Measurements from ENCODE around the gene TGM3. TPM values are rescaled to one million over a fixed set of nuclear protein-coding genes. Genes with fewer than 3 reads are reported as not detected.

TGM3 gene, protein sequence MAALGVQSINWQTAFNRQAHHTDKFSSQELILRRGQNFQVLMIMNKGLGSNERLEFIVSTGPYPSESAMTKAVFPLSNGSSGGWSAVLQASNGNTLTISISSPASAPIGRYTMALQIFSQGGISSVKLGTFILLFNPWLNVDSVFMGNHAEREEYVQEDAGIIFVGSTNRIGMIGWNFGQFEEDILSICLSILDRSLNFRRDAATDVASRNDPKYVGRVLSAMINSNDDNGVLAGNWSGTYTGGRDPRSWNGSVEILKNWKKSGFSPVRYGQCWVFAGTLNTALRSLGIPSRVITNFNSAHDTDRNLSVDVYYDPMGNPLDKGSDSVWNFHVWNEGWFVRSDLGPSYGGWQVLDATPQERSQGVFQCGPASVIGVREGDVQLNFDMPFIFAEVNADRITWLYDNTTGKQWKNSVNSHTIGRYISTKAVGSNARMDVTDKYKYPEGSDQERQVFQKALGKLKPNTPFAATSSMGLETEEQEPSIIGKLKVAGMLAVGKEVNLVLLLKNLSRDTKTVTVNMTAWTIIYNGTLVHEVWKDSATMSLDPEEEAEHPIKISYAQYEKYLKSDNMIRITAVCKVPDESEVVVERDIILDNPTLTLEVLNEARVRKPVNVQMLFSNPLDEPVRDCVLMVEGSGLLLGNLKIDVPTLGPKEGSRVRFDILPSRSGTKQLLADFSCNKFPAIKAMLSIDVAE
- polyA plus RNA-seq (2013, experiment 1 of 2): 0.29 TPM
- polyA plus RNA-seq (2013, experiment 2 of 2): 0.19 TPM

DNA sequence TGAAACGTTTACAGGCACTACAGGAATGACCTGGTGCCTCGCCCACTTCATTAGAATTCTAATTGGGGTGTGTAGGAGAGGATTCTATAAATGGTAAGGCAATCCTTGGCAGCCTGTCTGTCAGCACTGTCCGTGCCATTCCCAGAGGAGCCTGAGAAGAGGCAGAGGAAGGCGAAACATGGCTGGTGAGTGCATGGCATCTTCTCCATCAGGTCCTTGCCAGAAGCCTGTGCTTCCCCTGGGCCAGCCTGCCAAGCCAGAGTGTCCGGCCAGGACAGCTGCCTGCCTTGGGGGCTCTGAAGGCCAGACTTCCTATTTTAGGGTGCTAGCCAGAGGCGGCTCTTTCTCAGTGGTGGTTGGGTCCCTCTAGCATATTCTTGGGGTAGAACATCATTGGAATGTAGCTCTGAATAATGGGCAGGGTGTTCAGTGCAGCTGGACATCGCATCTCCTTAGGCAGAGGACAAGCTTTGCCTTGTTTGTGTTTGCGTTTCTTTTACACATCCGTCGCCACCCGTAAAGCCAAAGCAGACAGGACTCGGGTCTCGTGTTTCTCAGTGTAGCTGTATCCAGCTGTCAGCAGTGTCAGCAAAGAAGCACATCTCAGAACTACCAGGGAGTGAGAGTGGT lies at the start of gene TGM3:
TGM3 (plus strand) TSS at position 116 of the 630 bp plus-strand sequence; CDS start at position 179, 63 bp downstream.
- H3K4me1 ChIP-seq (ENCODE audit: control insufficient read depth in 2 of 2, insufficient read depth in 1 of 2, low read depth in 1 of 2, low read length in 2 of 2): peaks cover 11 to 20% of the 10 kb centered on the region in 2 donors
- no peaks in the 10 kb centered on the region for H3K79me1 ChIP-seq (ENCODE audit: low read depth, low read length)
- H2BK5ac ChIP-seq (ENCODE audit: low read length): no peak within 1 kb of the TSS
- H3K36me3 ChIP-seq (replicated peaks in 1 of 2; ENCODE audit: control insufficient read depth in 2 of 2, insufficient read depth in 2 of 2, low read length in 2 of 2): no peaks in the 10 kb centered on the region
- H2BK12ac ChIP-seq (ENCODE audit: low read length): no peak within 1 kb of the TSS
- peak within 1 kb of the TSS; percentile 7 for H3K9ac ChIP-seq (ENCODE audit: low read depth, low read length, poor library complexity)
- H2AFZ ChIP-seq (ENCODE audit: low read length): no peak within 1 kb of the TSS
- H3K4me2 ChIP-seq (ENCODE audit: insufficient read depth, low read length, poor library complexity, severe bottlenecking): no peak within 1 kb of the TSS
- no peak within 1 kb of the TSS for H2BK120ac ChIP-seq (ENCODE audit: low read depth, low read length)
- H4K91ac ChIP-seq (ENCODE audit: low read depth, low read length, poor library complexity): no peak within 1 kb of the TSS
- no peak within 1 kb of the TSS for H3K14ac ChIP-seq (ENCODE audit: low read length)
- peak within 1 kb of the TSS; percentile 40 for H3K18ac ChIP-seq (ENCODE audit: low read length)
- H3K23ac ChIP-seq (ENCODE audit: low read depth, low read length, poor library complexity): peak within 1 kb of the TSS; percentile 3
- H4K8ac ChIP-seq (ENCODE audit: low read depth, low read length): no peak within 1 kb of the TSS
- no peak for DNase-seq (ENCODE audit: low spot score)
- no peak within 1 kb of the TSS for H3K4ac ChIP-seq (ENCODE audit: low read length)
- H2AK5ac ChIP-seq (ENCODE audit: low read depth, low read length): no peak within 1 kb of the TSS
- peak within 1 kb of the TSS; percentile 64 for H2BK15ac ChIP-seq (ENCODE audit: low read length)
- H3K27ac ChIP-seq (replicated peaks; ENCODE audit: low read length): no peak within 1 kb of the TSS
- H3K9me3 ChIP-seq (replicated peaks in 1 of 2; ENCODE audit: control insufficient read depth in 2 of 2, insufficient read depth in 1 of 2, low read depth in 1 of 2, low read length in 2 of 2): no peaks in the 10 kb centered on the region
- H3K4me3 ChIP-seq (ENCODE audit: low read length in 2 of 2): no peak within 1 kb of the TSS
- no CpG with 5 or more reads among the region's 13 CpGs for WGBS, 2 donors (ENCODE audit: extremely low coverage in 2 of 2, insufficient read length in 2 of 2, insufficient replicate concordance in 1 of 2)
- H3K27me3 ChIP-seq (ENCODE audit: control insufficient read depth in 3 of 3, insufficient read depth in 3 of 3, low read depth in 1 of 3, low read length in 3 of 3): peaks cover 0 to 18% (median 0%) of the 10 kb centered on the region in 3 experiments

DNA sequence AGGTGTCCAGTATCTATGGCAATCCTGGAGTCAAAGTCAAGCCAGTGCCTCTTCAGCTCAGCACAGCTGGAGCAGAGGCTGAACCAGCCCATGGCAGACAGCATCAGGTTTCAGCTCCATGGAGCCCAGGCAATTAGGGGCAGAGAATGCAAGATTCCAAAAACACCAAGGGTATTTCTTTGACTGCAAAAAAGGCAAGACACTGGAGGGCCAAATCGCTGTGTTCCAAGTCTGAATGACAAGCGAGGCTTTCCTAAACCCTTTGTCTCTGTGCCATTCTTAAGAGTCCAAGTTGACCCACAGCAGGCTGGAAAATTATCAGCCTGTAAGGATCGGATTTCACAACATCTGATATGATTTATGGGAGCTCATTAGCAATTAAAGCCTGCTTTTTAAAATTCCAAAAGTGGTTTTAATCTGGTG lies 49.7 kb upstream of the TGM3 start:
- Histone ChIP-seq H3K9me3 (replicated peaks in 1 of 2; ENCODE audit: control insufficient read depth in 2 of 2, insufficient read depth in 1 of 2, low read depth in 1 of 2, low read length in 2 of 2) (no peaks in the 10 kb centered on the region), H4K8ac (ENCODE audit: low read depth, low read length) (no peak overlapping the region), H3K36me3 (replicated peaks in 1 of 2; ENCODE audit: control insufficient read depth in 2 of 2, insufficient read depth in 2 of 2, low read length in 2 of 2) (no peaks in the 10 kb centered on the region), H3K27me3 (ENCODE audit: control insufficient read depth in 3 of 3, insufficient read depth in 3 of 3, low read depth in 1 of 3, low read length in 3 of 3) (no peaks in the 10 kb centered on the region), H2BK12ac (ENCODE audit: low read length) (no peak overlapping the region), H3K18ac (ENCODE audit: low read length) (no peak overlapping the region), H3K9ac (ENCODE audit: low read depth, low read length, poor library complexity) (no peak overlapping the region), H2BK120ac (ENCODE audit: low read depth, low read length) (no peak overlapping the region), H3K79me1 (ENCODE audit: low read depth, low read length) (no peaks in the 10 kb centered on the region), H2BK5ac (ENCODE audit: low read length) (no peak overlapping the region), H3K4me1 (ENCODE audit: control insufficient read depth in 2 of 2, insufficient read depth in 1 of 2, low read depth in 1 of 2, low read length in 2 of 2) (peaks cover 18 to 24% of the 10 kb centered on the region in 2 donors), H2AFZ (ENCODE audit: low read length) (peak overlapping the region; percentile 8), H3K4me2 (ENCODE audit: insufficient read depth, low read length, poor library complexity, severe bottlenecking) (no peak overlapping the region), H2BK15ac (ENCODE audit: low read length) (no peak overlapping the region), H3K4ac (ENCODE audit: low read length) (no peak overlapping the region), H2AK5ac (ENCODE audit: low read depth, low read length) (no peak overlapping the region), H3K4me3 (ENCODE audit: low read length in 2 of 2) (no peak overlapping the region), H4K91ac (ENCODE audit: low read depth, low read length, poor library complexity) (no peak overlapping the region), H3K27ac (replicated peaks; ENCODE audit: low read length) (no peak overlapping the region), H3K23ac (ENCODE audit: low read depth, low read length, poor library complexity) (no peak overlapping the region), H3K14ac (ENCODE audit: low read length) (no peak overlapping the region)
- WGBS, 2 donors (ENCODE audit: extremely low coverage in 2 of 2, insufficient read length in 2 of 2, insufficient replicate concordance in 1 of 2): no CpG with 5 or more reads among the region's 3 CpGs
- DNase-seq (ENCODE audit: low spot score): peak; percentile 61

DNA sequence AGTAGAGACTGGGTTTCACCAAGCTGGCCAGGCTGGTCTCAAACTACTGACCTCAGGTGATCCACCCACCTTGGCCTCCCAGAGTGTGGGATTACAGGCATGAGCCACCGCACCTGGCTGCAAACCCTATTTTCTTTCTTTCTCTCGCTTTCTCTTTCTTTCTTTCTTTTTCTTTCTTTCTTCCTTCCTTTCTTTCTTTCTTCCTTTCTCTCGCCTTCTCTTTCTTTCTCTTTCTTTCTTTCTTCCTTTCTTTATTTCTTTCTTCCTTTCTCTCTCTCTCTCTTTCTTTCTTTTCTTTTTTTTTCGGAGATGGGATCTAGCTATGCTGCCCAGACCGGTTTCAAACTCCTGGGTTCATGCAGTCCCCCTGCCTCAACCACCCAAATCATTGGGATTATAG lies 47.0 kb upstream of the TGM3 start:
- no peaks in the 10 kb centered on the region for H3K9me3 ChIP-seq (replicated peaks in 1 of 2; ENCODE audit: control insufficient read depth in 2 of 2, insufficient read depth in 1 of 2, low read depth in 1 of 2, low read length in 2 of 2)
- H3K4me1 ChIP-seq (ENCODE audit: control insufficient read depth in 2 of 2, insufficient read depth in 1 of 2, low read depth in 1 of 2, low read length in 2 of 2): peaks cover 19 to 35% of the 10 kb centered on the region in 2 donors
- no peak overlapping the region for H3K4me3 ChIP-seq (ENCODE audit: low read length in 2 of 2)
- no peak overlapping the region for H3K9ac ChIP-seq (ENCODE audit: low read depth, low read length, poor library complexity)
- no peak overlapping the region for H2AK5ac ChIP-seq (ENCODE audit: low read depth, low read length)
- H3K36me3 ChIP-seq (replicated peaks in 1 of 2; ENCODE audit: control insufficient read depth in 2 of 2, insufficient read depth in 2 of 2, low read length in 2 of 2): no peaks in the 10 kb centered on the region
- DNase-seq (ENCODE audit: low spot score): no peak
- H3K79me1 ChIP-seq (ENCODE audit: low read depth, low read length): no peaks in the 10 kb centered on the region
- no peak overlapping the region for H3K4ac ChIP-seq (ENCODE audit: low read length)
- H2BK120ac ChIP-seq (ENCODE audit: low read depth, low read length): no peak overlapping the region
- no peak overlapping the region for H3K27ac ChIP-seq (replicated peaks; ENCODE audit: low read length)
- H3K23ac ChIP-seq (ENCODE audit: low read depth, low read length, poor library complexity): no peak overlapping the region
- no peak overlapping the region for H2BK15ac ChIP-seq (ENCODE audit: low read length)
- no peak overlapping the region for H4K8ac ChIP-seq (ENCODE audit: low read depth, low read length)
- no peak overlapping the region for H2AFZ ChIP-seq (ENCODE audit: low read length)
- WGBS, 2 donors (ENCODE audit: extremely low coverage in 2 of 2, insufficient read length in 2 of 2, insufficient replicate concordance in 1 of 2): no CpG with 5 or more reads among the region's 5 CpGs
- no peaks in the 10 kb centered on the region for H3K27me3 ChIP-seq (ENCODE audit: control insufficient read depth in 3 of 3, insufficient read depth in 3 of 3, low read depth in 1 of 3, low read length in 3 of 3)
- no peak overlapping the region for H2BK12ac ChIP-seq (ENCODE audit: low read length)
- H3K14ac ChIP-seq (ENCODE audit: low read length): no peak overlapping the region
- H3K18ac ChIP-seq (ENCODE audit: low read length): no peak overlapping the region
- no peak overlapping the region for H3K4me2 ChIP-seq (ENCODE audit: insufficient read depth, low read length, poor library complexity, severe bottlenecking)
- H4K91ac ChIP-seq (ENCODE audit: low read depth, low read length, poor library complexity): no peak overlapping the region
- H2BK5ac ChIP-seq (ENCODE audit: low read length): no peak overlapping the region

DNA sequence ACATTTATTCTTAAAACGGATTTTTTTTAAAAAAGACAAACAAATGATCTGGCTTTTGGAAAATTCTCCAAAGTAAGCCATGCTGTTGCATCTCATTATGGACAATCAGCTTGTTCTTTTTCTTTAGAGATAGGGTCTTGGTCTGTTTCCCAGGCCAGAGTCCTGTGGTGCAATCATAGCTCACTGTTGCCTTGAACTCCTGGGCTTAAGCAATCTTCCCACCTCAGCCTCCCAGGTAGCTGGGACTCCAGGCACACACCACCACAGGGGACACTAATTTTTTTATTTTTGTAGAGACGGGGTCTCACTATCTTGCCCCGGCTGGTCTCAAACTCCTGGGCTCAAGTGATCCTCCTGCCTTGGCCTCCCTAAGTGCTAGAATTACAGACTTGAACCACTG lies 45.9 kb upstream of the TGM3 start:
- no peaks in the 10 kb centered on the region for H3K27me3 ChIP-seq (ENCODE audit: control insufficient read depth in 3 of 3, insufficient read depth in 3 of 3, low read depth in 1 of 3, low read length in 3 of 3)
- no peaks in the 10 kb centered on the region for H3K9me3 ChIP-seq (replicated peaks in 1 of 2; ENCODE audit: control insufficient read depth in 2 of 2, insufficient read depth in 1 of 2, low read depth in 1 of 2, low read length in 2 of 2)

More for the DNA sequence above, 45.9 kb upstream of the TGM3 start:
- H2AFZ ChIP-seq (ENCODE audit: low read length): no peak overlapping the region
- H3K27ac ChIP-seq (replicated peaks; ENCODE audit: low read length): no peak overlapping the region
- no CpG with 5 or more reads among the region's 3 CpGs for WGBS, 2 donors (ENCODE audit: extremely low coverage in 2 of 2, insufficient read length in 2 of 2, insufficient replicate concordance in 1 of 2)
- H4K8ac ChIP-seq (ENCODE audit: low read depth, low read length): no peak overlapping the region
- no peak overlapping the region for H3K4ac ChIP-seq (ENCODE audit: low read length)
- no peak overlapping the region for H2AK5ac ChIP-seq (ENCODE audit: low read depth, low read length)
- H3K14ac ChIP-seq (ENCODE audit: low read length): no peak overlapping the region
- no peak overlapping the region for H3K4me3 ChIP-seq (ENCODE audit: low read length in 2 of 2)
- H3K23ac ChIP-seq (ENCODE audit: low read depth, low read length, poor library complexity): no peak overlapping the region
- no peak overlapping the region for H2BK5ac ChIP-seq (ENCODE audit: low read length)
- no peaks in the 10 kb centered on the region for H3K36me3 ChIP-seq (replicated peaks in 1 of 2; ENCODE audit: control insufficient read depth in 2 of 2, insufficient read depth in 2 of 2, low read length in 2 of 2)
- H2BK120ac ChIP-seq (ENCODE audit: low read depth, low read length): no peak overlapping the region
- H3K9ac ChIP-seq (ENCODE audit: low read depth, low read length, poor library complexity): no peak overlapping the region
- H3K79me1 ChIP-seq (ENCODE audit: low read depth, low read length): no peaks in the 10 kb centered on the region
- no peak for DNase-seq (ENCODE audit: low spot score)
- no peak overlapping the region for H3K4me2 ChIP-seq (ENCODE audit: insufficient read depth, low read length, poor library complexity, severe bottlenecking)
- H3K18ac ChIP-seq (ENCODE audit: low read length): no peak overlapping the region
- H2BK15ac ChIP-seq (ENCODE audit: low read length): no peak overlapping the region
- no peak overlapping the region for H4K91ac ChIP-seq (ENCODE audit: low read depth, low read length, poor library complexity)
- H3K4me1 ChIP-seq (ENCODE audit: control insufficient read depth in 2 of 2, insufficient read depth in 1 of 2, low read depth in 1 of 2, low read length in 2 of 2): peaks cover 13 to 29% of the 10 kb centered on the region in 2 donors
- no peak overlapping the region for H2BK12ac ChIP-seq (ENCODE audit: low read length)
